Type B pancreatic cell (in vitro differentiated cells): ENCODE measurements around the gene IRX4. TPM values are rescaled to one million over a fixed set of nuclear protein-coding genes. Genes with fewer than 3 reads are reported as not detected.

Experiments
- DNase-seq: peaks from one replicate; pipeline ENCODE4 v3.0.0; 2021; ENCODE audit warnings: mixed read lengths; ENCODE audit not compliant: unreplicated experiment; ENCODE audit errors: extremely low spot score
- H3K27ac Mint-ChIP-seq: 2 replicates; pipeline ENCODE4 v1.8.0; 2021; ENCODE audit warnings: mild to moderate bottlenecking, mixed read lengths
- H3K27me3 Mint-ChIP-seq: 2 replicates; pipeline ENCODE4 v1.8.0; 2021; ENCODE audit warnings: mixed read lengths
- H3K36me3 Mint-ChIP-seq: 2 replicates; pipeline ENCODE4 v1.8.0; 2021; ENCODE audit warnings: mixed read lengths
- H3K4me1 Mint-ChIP-seq: one replicate; pipeline ENCODE4 v1.8.0; 2021; ENCODE audit warnings: mixed read lengths; ENCODE audit not compliant: unreplicated experiment
- H3K4me3 Mint-ChIP-seq: 2 replicates; pipeline ENCODE4 v1.8.0; 2021; ENCODE audit warnings: mild to moderate bottlenecking, mixed read lengths
- H3K9me3 Mint-ChIP-seq: 2 replicates; pipeline ENCODE4 v1.8.0; 2021; ENCODE audit warnings: mixed read lengths
- total RNA-seq: library from RNA; stranded (reverse); gene quantifications from 2 replicates; pipeline ENCODE4 v1.2.1, GENCODE V29; 2021; ENCODE audit warnings: low replicate concordance
- TF ChIP-seq, protein P1 (sequence below): fragments of 200-600 bp; sonication (generic); conservative IDR thresholded peaks from 2 replicates; pipeline ENCODE4 v1.5.0; 2021; ENCODE audit warnings: antibody characterized with exemption, mild to moderate bottlenecking

Gene IRX4
- total RNA-seq, 1 donor from 2014 or later: 1.6 TPM

DNA sequence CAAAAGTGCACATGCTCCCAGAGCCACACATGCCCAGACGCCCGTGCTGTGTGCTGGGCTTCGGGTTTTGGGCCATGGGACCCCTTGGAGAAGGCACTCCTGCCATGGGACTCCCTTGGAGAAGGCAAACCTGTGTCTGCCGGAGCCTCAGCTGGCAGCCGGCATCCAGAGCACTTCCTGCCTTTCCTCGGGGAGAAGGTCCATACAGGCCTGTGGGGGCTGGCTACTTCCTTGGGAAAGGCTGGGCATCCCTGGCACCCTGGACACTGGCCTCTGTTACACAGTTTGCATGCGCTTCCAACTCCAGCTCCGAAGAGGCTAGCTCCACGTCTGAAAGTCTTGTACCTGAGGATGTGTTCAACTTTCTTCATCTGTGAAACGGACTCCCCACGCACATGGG, 14.7 kb upstream of the IRX4 start:
- Mint-ChIP-seq H3K27ac (no peak overlapping the region), H3K27me3 (peaks cover 74% of the 10 kb centered on the region), H3K4me3 (no peak overlapping the region), H3K36me3 (no peaks in the 10 kb centered on the region), H3K4me1 (no peaks in the 10 kb centered on the region), H3K9me3 (peaks cover 6% of the 10 kb centered on the region)
- DNase-seq: no peak
- TF ChIP-seq, protein P1, sequence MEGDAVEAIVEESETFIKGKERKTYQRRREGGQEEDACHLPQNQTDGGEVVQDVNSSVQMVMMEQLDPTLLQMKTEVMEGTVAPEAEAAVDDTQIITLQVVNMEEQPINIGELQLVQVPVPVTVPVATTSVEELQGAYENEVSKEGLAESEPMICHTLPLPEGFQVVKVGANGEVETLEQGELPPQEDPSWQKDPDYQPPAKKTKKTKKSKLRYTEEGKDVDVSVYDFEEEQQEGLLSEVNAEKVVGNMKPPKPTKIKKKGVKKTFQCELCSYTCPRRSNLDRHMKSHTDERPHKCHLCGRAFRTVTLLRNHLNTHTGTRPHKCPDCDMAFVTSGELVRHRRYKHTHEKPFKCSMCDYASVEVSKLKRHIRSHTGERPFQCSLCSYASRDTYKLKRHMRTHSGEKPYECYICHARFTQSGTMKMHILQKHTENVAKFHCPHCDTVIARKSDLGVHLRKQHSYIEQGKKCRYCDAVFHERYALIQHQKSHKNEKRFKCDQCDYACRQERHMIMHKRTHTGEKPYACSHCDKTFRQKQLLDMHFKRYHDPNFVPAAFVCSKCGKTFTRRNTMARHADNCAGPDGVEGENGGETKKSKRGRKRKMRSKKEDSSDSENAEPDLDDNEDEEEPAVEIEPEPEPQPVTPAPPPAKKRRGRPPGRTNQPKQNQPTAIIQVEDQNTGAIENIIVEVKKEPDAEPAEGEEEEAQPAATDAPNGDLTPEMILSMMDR: no peak

DNA sequence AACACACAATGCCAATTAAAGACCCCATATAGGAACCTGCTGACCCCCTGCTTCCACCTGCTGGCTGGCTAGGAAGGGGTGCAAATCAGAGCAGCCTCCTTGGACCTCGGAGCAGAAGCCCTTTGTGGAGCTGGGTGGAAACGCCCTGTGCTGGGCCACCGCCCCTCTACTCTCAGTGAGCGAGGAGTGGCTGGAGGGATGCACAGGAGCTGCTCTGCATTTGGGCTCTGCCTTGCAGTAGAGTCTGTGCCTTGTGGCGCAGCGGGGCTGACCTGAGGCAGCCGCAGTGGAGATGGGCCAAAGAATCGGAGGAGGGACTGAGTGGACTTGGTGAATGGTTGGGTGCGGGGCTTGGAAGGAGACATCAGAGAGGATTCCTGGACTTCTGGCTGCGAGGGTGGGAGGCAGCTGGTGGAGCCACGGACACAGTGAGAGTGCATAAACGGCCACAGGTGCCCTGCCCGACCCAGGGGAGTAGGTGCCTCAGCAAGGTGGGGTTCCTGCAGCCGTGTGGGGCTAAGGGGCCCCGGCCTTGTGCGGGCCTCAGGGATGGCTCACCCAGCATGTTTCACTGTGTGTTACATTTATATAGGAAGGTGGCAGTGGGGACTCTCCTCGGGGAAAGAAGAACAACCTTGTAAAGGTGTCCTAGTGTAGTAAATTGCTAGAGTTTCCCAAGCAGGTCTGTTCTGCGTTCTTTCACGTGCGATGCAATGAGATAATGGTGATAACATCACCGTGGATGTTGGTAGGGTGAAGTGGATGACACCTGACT, 14.1 kb upstream of the IRX4 start:
- peaks cover 5% of the 10 kb centered on the region for H3K9me3 Mint-ChIP-seq
- TF ChIP-seq, protein P1: no peak
- no peak overlapping the region for H3K27ac Mint-ChIP-seq
- DNase-seq: no peak
- peaks cover 74% of the 10 kb centered on the region for H3K27me3 Mint-ChIP-seq
- H3K36me3 Mint-ChIP-seq: no peaks in the 10 kb centered on the region
- H3K4me3 Mint-ChIP-seq: no peak overlapping the region
- no peaks in the 10 kb centered on the region for H3K4me1 Mint-ChIP-seq

DNA sequence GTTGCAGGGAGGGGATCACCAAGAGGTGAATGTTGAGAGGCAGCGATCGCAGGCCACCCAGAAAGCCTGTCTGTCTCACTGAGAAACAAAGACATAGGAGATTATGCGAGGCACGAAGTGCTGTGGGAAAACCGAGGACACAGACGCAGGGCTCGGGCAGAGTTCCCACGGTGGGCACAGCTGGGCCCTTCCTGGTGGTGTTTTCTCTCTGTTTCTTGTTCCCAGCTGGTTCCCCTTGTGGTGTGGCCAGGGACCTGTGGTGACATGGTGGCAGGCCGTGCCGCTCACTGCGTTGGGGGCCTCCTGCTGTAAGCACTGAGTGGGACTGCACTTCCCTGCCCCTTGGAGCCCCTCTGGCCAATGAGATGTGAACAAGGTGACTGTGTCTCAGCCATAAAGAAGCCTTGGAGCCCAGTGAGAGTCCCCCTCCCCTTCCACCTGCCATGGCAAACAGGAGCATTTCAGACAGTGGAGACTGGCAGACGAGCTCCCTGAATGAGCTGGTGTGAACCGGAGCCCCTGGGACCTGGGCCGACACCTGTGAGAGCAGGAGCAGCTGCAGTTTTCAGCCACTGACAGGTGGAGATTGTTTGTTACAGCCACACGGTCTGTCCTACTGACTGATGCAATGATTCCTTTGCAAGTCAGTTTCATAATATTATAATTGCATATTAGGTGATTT, 13.2 kb upstream of the IRX4 start:
- TF ChIP-seq, protein P1: no peak
- H3K27ac Mint-ChIP-seq: no peak overlapping the region
- H3K36me3 Mint-ChIP-seq: no peaks in the 10 kb centered on the region
- no peaks in the 10 kb centered on the region for H3K4me1 Mint-ChIP-seq
- H3K9me3 Mint-ChIP-seq: no peaks in the 10 kb centered on the region
- DNase-seq: no peak
- peaks cover 75% of the 10 kb centered on the region for H3K27me3 Mint-ChIP-seq
- H3K4me3 Mint-ChIP-seq: no peak overlapping the region

DNA sequence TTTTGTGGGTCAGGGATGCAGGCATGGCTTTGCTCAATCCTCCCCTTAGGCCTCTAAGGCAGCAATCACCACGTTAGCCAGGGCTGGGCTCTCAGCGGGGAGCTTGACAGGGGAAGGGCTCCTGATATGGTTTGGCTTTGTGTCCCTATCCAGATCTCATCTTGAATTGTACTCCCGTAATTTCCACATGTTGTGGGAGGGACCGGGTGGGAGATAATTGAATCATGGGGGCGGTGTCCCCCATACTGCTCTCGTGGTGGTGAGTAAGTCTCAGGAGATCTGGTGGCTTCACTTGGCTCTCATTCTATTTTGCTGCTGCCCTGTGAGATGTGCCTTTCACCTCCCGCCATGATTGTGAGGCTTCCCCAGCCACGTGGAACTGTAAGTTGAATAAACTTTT, 11.5 kb upstream of the IRX4 start:
- Mint-ChIP-seq H3K9me3 (no peaks in the 10 kb centered on the region), H3K36me3 (no peaks in the 10 kb centered on the region), H3K27me3 (peaks cover 81% of the 10 kb centered on the region), H3K4me3 (no peak overlapping the region), H3K27ac (no peak overlapping the region), H3K4me1 (no peaks in the 10 kb centered on the region)
- no peak for DNase-seq
- TF ChIP-seq, protein P1: no peak

DNA sequence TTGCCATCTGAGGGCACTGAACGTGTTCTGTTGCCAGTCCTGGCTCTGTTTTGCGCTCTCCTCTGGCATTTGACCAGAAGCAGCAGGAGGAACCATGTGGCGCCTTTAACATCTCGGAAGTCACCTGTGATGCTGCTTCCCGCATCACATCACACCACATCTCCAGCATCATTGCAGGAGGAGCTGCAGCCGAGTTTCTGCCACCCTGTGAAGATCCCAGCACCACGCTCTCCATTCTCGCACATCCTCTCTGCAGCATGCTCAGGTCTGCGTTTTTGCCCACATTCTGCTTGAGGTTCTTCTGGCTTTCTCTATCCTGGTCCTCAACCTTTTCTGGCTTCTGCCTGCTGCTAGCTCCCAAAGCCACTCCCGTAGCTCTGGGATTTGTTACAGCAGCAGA, 11.0 kb upstream of the IRX4 start:
- Mint-ChIP-seq H3K9me3 (no peaks in the 10 kb centered on the region), H3K4me3 (no peak overlapping the region), H3K36me3 (no peaks in the 10 kb centered on the region), H3K27me3 (peaks cover 83% of the 10 kb centered on the region), H3K4me1 (peaks cover 4% of the 10 kb centered on the region), H3K27ac (no peak overlapping the region)
- TF ChIP-seq, protein P1: no peak
- no peak for DNase-seq
